Measurements from ENCODE around the gene ZNF497. TPM values are rescaled to one million over a fixed set of nuclear protein-coding genes. Genes with fewer than 3 reads are reported as not detected.

Gene ZNF497
- total and polyA plus RNA-seq, 9 of the 15 experiments (the other 6 are each of a cell fraction or from before 2014, with no cell fraction given): 0.06 to 0.98 (median 0.44) TPM; not detected in 1

- TF ChIP-seq PURB (CRISPR knock-in tag; IDR thresholded peaks at IDR 0.05; ENCODE audit: low read depth) (no peak), CXXC5 (CRISPR knock-in tag; IDR thresholded peaks at IDR 0.05) (peak; percentile 89), EHMT2 (IDR thresholded peaks at IDR 0.05) (no peak), ZBTB7A (IDR thresholded peaks at IDR 0.05; ENCODE audit: borderline replicate concordance, control insufficient read depth, low read depth, low read length) (peak; percentile 4; the same call in 1 of the 2 replicates), MYC (IDR thresholded peaks at IDR 0.05; ENCODE audit: low read depth, low read length) (peak; percentile 92), MYC (CRISPR knock-in tag; IDR thresholded peaks at IDR 0.05; ENCODE audit: borderline replicate concordance, low read depth) (peak; percentile 90; the same call in 1 of the 2 replicates), ZNF655 (CRISPR knock-in tag; IDR thresholded peaks at IDR 0.05) (0 out of 2 replicates have a peak, but pooled peaks have one; percentile 41), TFE3 (CRISPR knock-in tag; IDR thresholded peaks at IDR 0.05) (no peak), FOXJ2 (tag; IDR thresholded peaks at IDR 0.05) (no peak), MNT (conservative IDR thresholded peaks at IDR 0.05) (peak; percentile 96 to 97), ZNF140 (CRISPR knock-in tag; IDR thresholded peaks at IDR 0.05) (no peak), MTA1 (IDR thresholded peaks at IDR 0.05; ENCODE audit: borderline replicate concordance) (no peak), LEF1 (IDR thresholded peaks at IDR 0.05) (no peak), ETV5 (CRISPR knock-in tag; IDR thresholded peaks at IDR 0.05; ENCODE audit: low read depth) (no peak; the same call in none of the 2 replicates)
These were observed 24.2 kb upstream of the ZNF497 start, which contains the start of gene RPS5 (continued) for GRCh38 chr19:58386576-58387337.

Data from K562 (cell line).